Stimulated activated CD8-positive, alpha-beta memory T cell treated with anti-CD3 and anti-CD28 coated beads, Interleukin-2, amount 100 ng/mL, for 48 hours (primary cell): ENCODE data around the gene AP2M1.
"Not testable (repeated sequence)": the region's sequence is repeated elsewhere in the genome, so short reads cannot be mapped to it uniquely, and the experiment has no call there.

ENCODE experiments used
- DNase-seq, 2 donors: peaks; one replicate each; pipeline ENCODE4 v3.0.0-alpha.2; 2020; ENCODE audit warnings: low read depth in 2 of 2

The AP2M1 gene

GRCh38 chr3:184157206-184157605 is 17.4 kb upstream of the AP2M1 start:
- DNase-seq, result no peak

GRCh38 chr3:184158404-184158803 is 16.3 kb upstream of the AP2M1 start:
- DNase-seq, result no peak

- no peak for DNase-seq
Measured at GRCh38 chr3:184160456-184160855, 14.2 kb upstream of the AP2M1 start.

DNA sequence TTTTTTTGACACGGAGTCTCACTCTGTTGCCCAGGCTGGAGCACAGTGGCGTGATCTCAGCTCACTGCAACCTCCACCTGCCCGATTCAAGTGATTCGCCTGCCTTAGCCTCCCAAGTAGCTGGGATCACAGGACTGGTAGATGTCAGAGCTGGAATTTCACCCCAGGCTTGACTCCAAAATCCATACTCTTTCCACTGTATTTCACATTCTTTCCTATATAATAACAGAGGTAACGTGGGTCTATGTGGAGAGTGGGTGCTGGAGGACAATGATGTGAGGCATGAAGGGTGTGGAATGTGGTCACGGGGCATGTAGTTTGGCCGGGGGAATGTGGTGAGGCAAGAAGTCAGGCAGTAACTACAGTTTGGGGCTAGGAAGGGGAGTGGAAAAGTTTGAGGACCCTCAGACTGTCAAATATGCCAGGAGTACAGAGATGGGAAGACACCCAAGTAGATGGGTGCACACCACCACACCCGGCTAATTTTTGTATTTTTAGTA is 12.0 kb upstream of the AP2M1 start:
- DNase-seq, result not testable (repeated sequence)

GRCh38 chr3:184164648-184165330 is 9.9 kb upstream of the AP2M1 start:
- no peak for DNase-seq

DNA sequence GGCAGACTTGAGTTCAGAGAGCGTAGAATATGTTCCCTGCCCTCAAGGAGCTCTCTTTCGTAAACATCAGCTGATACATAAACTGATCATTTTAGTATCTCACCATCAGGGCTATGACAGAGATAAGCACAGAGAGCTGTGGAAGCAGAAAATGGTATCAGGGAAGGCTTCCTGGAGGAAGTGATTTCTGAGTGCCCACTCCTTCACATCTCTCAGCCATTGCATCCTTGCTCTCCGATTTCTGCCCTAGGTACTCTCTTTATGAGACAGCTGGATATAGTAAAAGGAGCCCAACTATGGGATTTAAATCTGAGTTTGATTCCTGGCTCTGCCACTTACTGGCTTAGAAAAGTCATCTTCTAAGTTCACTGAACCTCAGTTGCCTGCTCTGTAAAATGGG is 9.1 kb upstream of the AP2M1 start:
- DNase-seq, result no peak

DNA sequence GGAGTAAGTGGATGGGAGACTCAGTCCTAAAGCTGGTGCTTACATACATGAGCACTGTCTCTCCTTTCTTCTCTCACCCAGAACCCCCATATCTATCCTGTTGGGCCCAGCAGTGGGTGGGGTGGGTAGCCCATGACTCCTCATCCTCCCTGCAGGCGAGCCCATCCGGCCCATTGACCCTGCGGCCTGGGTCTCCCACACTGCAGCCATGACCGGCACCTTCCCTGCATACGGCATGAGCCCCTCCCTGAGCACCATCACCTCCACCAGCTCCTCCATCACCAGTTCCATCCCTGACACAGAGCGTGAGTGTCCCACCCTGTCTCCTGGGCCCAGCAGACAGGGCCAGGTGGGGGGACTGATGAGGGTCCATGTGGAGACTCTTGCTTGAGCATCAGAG is 8.0 kb upstream of the AP2M1 start:
- no peak for DNase-seq

- DNase-seq, result no peak
Measured at GRCh38 chr3:184167786-184168185, 6.9 kb upstream of the AP2M1 start.

GRCh38 chr3:184168363-184169120 is 6.1 kb upstream of the AP2M1 start:
- DNase-seq, result no peak

- DNase-seq, result no peak
Measured at GRCh38 chr3:184169896-184170875, 4.5 kb upstream of the AP2M1 start.

- DNase-seq, result no peak
Measured at GRCh38 chr3:184171562-184171961, 3.1 kb upstream of the AP2M1 start.

DNA sequence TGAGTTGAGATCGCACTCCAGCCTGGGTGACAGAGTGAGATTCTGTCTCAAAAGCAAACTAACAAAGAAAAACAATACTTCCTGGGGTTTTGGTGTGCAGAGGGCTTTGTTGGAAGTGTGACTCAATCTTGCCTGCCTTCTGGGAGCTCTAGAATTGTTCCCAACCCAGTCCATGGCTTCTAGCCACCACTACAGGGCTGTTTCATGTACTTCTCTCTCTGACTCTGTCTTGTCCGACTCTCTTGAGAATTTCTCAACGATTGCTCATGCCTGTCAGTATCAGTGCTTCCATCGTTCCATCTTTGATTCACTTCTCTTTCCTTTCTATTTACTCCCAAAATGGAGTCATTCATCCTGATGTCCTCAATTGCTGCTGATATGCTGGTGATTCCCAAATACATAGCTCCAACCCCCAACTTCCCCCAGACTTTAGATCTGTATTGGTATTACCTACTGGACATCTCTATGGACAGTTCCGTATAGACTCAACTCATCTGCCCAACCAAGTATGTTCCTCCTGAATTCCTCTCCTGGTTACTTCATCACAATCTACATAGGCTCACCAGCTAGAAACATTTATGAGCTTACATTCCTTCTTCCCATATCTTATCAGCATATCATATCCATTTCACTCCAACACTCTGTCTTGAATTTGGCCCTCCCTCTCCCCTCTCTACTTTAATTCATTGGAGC is 1.8 kb upstream of the AP2M1 start:
- DNase-seq, result no peak

- DNase-seq, result no peak
Measured at GRCh38 chr3:184173374-184173722, 1.3 kb upstream of the AP2M1 start.

DNA sequence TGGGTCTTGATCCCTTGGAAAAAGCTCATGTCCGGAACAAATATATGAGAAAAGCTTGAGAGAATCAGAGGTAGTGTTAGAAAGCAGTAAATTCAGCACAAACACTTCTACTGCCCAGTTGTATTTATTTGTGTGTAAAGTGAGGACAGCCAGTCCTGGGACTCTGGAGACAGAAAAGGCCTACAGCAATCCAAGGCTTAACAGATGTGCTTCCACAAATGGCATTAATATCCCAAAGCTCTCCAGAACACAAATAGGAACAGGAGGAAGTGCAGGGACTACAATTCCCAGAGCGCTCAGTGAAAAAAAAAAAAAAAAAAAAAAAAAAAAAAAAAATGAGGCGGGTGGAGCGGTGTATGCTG is 390 bp upstream of the AP2M1 start:
- DNase-seq, result no peak

DNA sequence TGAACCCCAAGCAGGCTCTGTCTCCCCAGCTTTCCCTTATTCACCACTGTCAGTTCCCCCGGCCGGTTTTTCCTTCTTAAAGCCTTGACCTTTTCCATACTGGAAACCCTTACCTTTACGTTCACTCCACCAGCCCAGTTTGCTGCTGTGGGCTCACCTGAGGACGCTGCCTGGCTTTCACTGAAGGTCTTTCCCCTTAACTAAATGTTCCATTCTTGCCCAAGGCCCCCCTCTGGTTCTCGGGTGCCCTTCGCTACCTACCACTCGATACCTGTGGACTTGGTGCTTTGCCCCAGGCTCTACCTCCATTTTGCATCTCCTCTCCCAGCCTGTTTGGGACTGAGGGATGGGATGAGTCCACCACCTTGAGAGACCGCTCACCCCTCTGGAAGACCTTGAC is 851 bp downstream of the AP2M1 start:
- no peak for DNase-seq

DNA sequence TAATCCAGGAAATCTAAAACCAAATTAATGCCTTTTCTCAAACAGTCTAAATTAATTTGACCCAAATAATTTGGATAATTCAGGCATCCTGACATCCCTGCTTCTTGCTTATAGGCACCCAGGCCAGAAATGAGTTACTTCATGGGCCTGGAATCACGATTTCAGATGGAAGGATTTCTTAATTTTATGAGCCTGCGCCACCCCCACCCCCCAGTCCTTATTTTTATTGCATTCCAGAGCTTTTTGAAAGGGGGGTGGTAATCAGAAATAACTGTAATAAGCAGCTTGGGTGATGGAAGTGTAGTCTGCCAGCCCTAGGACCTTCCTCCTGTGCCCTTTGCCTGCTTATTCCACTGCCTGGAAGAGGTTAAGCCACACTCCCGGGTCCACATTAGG is 1.3 kb downstream of the AP2M1 start:
- DNase-seq, result no peak

DNA sequence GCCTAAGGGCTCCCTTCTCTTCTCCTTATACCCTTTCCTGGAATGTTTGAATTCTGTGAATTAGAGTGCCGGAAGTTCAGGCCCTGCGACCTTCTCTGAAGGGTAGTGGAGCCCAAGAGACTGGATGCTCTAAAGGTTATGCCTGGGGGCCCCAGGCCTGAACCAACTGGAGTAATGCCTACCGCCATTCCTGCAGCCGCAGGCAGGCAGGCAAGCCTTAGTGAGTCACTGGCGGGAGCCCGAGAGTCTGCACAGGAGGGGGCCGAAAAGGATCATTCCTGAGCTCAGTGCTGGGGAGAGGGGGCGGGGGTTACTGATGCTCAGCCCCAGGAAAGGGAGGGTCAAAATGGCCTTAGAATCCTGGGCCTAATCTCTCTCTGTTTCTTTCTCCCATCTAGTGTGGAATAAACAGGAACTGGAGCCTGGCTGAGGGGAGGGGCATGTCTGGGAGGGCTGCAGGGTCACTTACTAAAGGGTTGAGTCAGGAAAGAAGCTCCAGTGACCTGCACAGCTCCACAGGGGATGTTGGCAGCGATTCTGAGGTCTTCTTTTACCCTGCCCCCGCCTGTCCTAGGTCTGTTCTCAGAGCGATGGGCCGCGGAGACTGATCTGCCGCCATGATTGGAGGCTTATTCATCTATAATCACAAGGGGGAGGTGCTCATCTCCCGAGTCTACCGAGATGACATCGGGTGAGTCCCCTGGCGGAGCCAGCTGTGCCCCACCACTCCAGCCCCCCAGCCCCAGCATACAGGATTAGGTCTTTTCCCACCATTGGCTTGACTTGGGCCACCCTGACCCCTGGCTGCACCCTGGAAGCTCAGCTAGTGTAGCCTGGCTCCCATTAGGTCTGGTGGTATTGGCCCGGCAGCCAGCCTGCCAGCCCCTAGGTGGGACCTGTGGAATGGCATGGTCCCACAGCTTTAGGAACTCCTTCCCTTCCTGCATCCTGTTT is 2.0 kb downstream of the AP2M1 start:
- no peak for DNase-seq

DNA sequence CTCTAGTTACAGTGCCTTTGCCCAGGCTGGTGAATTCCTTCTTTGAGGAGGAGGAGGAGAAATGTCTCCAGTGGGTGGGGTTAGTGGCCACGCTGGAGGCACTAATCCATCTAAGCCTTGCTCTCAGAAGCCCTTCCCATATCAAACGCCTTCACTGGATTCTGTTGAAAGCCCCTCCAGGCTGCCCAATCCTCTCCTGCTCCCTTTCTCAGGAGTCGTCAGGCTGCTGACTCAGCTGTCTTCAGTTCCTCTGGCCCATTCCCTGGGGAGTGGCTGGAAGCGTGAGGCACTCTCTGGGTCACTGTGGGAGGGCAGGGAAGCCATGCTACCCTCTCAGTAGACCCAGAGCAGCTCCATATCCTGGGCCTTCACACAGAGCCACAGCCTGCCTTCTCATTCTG is 2.7 kb downstream of the AP2M1 start:
- no peak for DNase-seq

GRCh38 chr3:184177767-184178306 is 3.2 kb downstream of the AP2M1 start:
- no peak for DNase-seq

- no peak for DNase-seq
Measured at GRCh38 chr3:184178521-184179138, 4.0 kb downstream of the AP2M1 start.
